Anterior cingulate cortex (tissue), 58 donors: Measurements from ENCODE around the gene YY1.
"Not testable (repeated sequence)": the region's sequence is repeated elsewhere in the genome, so short reads cannot be mapped to it uniquely, and the experiment has no call there.

ENCODE experiments used
- DNase-seq, 58 donors: peaks; one replicate each; lab custom pipeline; 2025; lab: John Stamatoyannopoulos, UW

Gene YY1

DNA sequence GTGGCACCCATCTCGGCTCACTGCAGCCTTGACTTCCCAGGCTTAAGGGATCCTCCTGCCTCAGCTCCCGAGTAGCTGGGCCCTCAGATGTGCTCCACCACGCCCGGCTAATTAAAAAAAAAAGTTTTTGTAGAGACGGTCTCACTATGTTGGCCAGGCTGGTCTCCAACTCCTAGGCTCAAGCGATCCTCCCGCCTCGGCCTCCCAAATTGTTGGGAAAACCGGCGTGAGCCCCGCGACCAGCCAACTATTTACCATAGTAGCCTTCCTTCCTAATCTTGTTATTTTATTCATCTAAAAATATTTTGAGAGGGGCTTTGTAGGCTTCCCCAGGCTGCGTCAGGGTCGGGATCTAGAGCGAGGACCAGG, 25.4 kb upstream of the YY1 start:
- no peak for DNase-seq

DNA sequence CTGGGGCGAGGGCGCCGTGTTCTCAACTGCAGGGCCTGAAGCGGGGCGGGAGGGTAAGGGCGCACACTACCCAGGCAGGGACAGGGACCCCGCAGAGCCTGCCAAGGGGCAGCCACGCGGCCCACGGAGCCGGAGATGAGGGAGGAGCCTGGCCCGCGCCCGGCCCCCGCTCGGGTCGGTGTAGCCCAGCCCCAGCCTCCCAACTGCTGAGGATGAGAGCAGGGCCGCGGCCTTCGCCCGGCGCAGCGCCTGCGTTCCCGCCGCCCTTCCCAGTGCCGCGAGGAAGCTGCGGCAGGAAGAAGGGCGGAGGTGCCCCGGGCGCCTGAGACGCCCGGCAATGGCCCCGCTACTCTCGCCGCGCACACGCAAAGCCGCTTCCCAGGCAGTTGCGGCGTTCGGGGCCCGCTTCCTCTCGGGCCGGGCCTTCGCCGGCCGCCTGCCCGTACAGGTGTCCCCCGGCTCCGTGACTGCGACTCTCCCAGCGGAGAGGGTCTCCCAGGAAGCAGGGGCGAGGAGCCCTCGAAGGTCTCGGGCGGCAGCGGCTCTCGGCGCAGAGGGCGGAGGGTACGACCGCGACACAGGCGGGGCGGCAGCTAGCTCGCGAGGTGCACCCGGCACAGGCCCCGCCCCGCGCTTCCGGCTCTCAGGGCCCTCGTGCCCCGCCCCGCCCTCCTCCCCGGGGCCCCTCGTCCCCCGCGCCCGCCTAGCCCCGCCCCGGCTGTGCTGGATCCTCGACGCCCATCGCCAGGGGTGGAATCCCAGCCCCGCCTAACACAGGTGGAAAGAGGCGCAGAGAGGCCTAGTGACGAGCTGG, 24.8 kb upstream of the YY1 start:
- DNase-seq: peak in 52 of 58 donors; percentile 7 to 84 (median 54)

DNA sequence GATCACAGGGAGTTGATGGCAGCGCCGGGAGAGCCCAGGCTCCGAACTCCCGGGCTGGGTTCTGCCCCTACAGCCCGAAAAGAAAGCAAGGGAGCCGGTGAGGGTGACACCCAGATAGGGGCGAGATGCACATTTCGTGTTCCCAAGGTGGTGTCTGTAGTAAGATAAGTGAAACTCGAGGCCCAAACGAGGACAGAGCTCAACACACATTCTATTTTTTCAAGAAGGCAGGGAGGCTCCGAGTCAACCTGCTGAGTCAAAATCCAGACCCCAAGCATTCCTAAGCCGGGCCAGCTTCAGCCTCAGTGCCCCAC, 24.2 kb upstream of the YY1 start:
- DNase-seq: no peak

DNA sequence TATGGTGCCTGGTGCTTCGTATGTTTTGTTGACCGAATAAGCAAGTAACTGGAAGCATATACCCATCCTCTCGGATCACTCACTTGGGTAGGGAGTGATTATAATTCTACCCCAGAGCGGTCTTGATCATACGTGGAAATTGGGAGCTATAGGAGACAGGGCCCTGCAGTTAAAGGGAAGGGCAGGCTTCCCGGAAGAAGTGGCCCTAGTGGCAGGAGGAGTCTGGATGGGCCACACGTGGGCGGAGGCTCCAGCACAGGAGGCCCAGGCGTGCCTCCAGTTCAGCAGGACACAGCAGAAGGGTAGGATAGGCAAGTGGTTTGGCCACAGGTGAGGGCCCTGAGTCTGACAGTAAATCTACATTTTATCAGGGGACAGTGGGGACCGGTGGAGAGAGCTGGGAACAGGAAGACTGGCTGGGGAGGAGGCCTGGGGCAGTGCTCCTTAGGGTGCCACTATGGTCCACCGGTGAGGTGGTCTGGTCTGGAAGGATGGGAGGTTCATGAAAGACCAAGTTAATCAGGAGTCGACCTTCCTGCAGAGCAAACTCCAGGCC, 23.5 kb upstream of the YY1 start:
- DNase-seq: no peak

DNA sequence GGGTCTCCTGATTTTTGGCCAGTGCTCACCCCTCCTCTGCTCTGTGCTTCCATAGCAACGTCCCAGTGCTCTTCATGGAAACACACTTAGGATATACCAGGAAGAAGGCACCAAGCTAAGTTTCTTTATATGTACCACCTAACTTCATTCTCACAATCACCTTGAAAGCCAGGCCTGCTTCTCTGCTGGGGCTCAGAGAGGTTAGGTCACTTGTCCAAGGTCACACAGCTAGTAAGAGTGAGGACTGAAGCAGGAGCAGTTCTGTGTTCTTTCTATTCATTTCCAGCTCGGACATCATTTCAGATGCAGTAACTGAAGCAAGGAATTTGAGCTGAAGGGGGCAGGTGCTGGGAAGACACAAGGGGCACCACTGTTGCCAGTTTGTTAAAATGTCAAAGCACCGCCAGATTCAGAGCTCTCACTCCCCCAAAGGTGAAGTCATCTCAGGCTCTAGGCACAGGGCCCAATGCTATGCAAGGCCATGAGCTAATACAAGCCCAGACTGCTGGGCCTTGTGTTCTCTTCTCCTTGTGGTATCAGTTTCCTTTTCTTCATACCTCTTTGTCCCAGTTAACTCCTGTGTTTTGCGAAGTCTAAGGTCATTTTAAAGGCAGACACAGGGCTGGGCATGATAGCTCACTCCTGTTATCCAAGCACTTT, 19.7 kb upstream of the YY1 start:
- DNase-seq: no peak

DNA sequence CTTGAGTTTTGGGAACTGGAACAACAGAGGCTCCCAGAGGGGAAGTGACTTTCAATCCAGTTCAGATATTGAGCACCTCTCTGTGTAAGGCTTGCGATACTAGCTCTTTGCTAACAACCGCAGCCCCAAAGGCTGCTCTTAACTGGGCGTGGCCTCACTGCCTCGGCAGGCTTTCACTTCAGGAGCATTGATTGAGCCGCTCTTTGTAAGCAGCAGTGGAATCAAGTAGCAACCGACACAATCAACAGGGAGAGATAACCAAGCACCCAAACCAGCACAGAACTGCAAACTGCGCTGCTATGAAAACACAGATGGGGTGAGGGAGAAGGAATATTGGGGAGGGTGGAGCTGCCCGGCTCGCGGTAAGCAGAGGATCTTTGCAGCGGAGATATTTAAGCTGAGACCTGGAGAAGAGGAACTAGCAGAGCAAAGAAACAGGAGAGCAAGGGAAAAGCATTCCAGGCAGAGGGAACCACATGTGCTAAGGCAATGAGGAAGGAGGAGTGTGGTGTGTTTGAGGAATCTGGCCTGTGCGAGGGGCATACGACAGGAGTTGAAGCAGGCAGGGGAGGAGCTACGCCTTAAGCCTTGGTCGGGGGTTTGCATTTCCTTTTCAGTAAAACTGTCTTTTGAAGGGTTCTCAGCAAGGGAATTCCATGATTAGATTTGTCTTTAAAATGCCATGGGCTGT, 17.3 kb upstream of the YY1 start:
- peak in 3 of 58 donors; percentile 1 to 26 (median 4) for DNase-seq

DNA sequence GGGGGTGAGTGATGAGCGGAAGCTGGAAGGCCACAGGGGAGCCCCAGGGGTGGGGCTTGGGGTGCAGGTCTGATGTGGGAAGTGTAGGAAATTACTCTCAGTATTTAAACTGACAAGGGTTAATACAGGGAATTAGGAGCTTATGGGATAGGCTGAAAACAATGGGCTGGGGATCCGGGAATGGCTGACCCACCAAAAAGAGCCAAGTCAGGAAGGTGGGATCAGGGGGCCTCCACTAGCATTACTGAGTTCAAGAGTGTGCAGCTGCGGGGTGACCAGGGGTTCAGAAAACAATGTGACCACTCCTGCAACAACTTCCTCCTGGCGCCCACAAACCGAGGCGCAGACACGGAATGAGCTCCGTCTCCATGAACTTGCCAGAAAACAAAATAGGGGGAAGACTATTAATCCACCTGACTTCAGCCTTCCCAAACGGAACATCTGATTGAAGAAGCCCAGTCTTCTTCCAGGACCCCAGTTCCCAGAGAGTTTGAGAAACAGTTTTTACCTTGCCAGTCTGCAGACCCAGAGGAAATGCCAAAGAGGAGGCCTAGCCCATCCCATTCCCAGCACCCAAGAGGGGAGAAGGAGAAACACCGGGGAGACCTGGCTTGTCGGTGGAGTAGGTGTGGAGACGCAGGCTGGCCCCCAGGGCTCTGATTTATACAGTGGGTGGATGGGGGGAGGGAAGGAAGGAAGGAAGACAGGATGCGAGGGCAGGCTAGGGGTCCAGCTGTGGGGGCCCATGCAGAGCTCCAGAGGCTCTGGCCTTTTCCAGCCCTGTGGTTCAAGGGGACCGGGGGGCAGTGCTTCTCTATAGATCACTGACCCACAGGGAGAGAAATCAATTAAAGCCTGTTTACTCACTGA, 16.5 kb upstream of the YY1 start:
- DNase-seq: no peak

DNA sequence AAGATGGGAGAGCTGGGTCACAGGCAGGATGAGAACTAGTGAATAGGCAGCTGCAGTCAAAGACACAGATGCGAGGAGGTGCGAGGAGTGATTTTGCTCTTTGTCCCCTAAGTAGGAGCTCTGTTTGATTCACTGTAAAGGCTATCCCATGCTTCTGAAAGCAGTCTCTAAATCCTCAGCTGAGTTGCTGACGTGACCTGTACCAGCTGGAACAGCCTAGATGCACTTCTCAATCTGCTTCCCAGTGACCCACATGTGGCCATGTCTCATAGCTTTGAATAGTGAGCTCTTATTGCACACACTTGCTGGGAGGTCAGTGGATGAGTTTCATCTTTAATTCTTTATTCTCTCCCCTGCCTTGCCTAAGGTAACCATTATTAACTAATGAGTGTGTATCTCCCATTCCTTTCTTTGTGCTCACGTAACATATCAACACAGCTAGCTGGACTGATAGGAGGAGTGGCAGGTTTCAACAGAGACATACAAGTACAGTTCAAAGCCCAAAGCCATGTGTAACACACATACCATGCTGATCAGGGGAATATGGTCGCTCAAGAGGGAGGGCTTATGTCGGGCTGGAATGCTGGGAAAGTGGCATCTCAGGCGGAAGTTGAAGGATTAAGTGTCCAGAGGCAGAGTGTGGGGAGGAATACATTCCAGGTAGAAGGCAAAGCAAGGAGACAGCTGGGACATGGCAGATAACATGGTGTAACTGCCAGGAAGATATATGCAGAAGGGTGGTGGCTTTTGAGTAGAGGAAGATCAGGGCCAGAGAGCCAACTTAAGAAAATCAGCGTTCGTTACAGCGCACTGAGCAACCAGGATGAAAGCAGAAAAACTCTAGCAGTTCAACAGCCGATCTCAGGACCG, 15.4 kb upstream of the YY1 start:
- no peak for DNase-seq

DNA sequence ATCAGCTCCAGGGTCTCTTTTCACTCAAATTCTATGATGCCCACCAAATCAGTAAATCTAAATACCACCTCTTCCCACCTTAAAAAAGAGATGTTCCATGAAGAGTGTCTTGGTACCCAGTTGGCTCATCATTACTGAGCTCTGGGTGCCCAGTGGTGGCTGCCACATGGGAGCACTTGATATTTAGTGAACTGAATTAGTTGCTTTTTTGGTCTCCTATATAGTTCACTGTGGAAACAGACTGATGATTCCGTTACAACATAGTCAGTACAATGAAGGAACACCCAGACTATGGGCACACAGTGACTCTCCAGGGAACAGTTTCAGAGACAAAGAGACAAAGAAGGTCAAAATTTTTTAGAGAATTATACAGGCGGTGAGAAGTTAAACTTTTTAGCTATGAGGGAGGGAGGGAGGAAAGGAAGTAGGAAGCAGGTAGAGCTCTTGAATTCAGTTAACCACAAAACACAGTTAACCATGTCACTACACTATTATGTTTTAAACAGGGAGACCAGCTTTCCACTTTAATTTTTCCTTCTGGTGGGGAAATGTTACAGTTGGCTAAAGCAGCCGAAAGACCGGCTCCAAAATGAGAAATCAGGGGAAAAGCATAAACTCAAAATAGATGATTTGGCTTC, 14.6 kb upstream of the YY1 start:
- DNase-seq: no peak

DNA sequence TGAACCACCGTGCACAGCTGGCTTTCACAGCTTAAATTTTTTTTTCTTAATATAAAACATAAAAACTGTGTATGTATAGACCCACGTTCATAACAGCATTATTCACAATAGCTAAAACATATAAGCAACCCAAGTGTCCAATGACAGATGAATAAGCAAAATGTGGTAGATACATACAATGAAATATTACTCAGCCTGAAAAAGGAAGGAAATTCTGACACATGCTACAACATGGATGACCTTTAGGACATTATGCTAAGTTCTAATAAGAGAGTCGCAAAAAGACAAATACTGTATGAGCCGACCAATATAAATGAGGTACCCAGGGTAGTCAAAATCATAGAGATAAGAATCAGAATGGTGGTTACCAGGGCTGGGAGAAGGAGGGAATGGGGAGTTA, 13.8 kb upstream of the YY1 start:
- no peak for DNase-seq

DNA sequence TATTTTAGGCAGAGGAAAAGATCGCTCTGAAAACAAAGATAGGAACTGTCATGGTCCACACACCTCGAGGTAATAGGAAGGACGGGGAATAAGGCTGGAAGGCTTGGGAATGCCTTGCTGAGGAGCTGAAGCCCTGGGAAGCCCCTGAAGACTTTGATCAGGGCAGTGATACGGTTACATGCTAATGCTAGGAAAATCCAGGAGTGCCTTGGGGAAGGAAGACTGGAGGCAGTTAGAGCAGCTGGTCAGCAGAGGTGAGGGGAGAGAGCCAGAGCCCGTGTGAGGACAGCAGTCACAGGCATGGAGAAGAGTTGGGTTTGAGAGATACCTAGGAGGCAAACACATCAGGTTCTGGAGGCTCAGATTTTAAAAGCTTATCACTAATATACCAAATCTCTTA, 8.6 kb upstream of the YY1 start:
- DNase-seq: no peak

DNA sequence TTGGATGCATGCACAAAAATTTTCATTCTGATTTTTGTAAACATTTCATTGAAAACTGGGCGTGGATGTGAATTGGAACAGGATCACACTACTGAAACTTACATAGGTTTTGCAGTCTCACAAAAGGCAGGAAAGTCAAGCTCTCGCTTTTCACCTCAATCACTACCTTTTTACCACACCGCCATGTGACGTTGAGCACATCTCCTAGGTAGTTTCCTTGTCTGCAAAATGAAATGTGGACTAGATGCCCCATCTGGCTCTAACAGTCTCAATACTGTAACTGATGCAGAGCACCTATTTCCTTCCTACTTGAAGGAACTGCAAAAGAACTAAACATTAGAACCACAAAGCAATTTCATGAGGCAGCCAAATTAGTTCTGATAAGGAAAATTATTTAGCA, 4.4 kb upstream of the YY1 start:
- DNase-seq: no peak

DNA sequence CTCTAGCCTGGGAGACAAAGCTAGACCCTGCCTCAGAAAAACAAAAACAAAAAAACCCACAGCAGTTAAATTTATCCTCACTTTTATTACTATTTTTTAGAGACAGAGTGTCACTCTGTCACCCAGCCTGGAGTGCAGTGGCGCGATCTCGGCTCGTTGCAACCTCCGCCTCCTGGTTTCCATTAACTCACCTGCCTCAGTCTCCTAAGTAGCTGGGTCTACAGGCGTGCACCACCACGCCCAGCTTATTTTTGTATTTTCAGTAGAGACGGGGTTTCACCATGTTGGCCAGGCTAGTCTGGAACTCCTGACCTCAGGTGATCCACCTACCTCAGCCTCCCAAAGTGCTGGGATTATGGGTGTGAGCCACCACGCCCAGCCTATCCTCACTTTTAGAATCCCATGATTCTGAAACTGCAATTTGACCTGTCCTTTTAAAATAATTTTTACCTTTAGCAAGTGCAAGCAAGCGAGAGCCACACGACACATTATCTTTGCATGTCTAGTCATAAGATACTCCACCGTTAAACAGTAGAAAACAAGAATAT, 2.6 kb upstream of the YY1 start:
- not testable (repeated sequence) for DNase-seq

DNA sequence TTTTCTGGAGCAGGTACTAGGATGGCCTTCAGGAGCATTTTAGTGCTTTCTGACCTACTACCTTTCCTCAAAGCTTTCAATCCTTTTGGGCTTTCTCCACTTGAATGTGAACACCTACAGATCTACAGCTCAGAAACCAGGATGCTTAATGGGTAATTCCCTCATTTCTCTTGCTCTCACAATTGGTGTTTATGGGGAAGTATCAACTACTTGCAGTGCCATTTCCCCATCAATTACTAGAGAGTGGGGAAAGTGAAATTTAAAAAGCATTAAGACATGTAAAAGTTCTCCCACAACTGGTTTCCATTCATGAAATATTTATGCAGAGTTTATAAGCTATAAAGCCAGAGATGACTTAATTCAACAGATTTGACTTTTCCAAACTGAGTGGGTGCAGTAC, 2.1 kb upstream of the YY1 start:
- DNase-seq: no peak

DNA sequence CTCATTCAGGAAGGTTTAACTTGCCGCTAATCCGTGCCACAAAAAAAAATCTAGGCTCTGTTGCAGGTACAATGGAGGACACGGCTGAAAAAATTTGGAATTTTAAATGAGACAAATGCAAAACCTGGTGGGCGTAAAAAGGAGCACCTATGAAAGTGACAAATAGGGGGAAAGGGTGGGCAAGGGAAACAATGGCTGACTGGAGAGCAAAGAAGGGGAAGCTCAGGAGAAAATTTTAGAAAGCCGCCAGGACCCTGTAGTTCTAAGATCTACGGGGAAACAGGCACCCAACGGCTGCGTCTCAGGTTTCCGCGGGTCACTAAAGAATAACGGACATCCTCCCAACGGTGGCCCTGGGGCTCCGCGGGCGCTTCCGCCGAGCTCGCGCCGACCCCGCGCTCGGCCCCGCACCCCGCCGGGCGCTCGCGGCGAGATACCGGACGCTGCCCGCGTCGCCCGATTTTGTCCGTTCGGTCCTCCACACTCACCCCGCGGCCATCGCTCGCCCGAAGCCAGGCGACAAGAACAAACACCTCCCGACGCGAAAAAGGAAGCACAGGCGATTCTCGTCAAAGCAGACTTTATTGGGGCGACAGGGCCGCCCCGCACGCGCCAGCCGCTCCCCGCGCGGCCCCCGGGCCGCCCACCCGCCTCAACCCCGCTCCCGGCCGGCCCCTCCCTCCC, 1.1 kb upstream of the YY1 start:
- DNase-seq: peak in 31 of 58 donors; percentile 9 to 69 (median 43)

DNA sequence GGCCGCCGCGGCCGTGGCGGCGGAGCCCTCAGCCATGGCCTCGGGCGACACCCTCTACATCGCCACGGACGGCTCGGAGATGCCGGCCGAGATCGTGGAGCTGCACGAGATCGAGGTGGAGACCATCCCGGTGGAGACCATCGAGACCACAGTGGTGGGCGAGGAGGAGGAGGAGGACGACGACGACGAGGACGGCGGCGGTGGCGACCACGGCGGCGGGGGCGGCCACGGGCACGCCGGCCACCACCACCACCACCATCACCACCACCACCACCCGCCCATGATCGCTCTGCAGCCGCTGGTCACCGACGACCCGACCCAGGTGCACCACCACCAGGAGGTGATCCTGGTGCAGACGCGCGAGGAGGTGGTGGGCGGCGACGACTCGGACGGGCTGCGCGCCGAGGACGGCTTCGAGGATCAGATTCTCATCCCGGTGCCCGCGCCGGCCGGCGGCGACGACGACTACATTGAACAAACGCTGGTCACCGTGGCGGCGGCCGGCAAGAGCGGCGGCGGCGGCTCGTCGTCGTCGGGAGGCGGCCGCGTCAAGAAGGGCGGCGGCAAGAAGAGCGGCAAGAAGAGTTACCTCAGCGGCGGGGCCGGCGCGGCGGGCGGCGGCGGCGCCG, 381 bp downstream of the YY1 start:
- DNase-seq: peak in 5 of 58 donors; percentile 28 to 43 (median 39)

DNA sequence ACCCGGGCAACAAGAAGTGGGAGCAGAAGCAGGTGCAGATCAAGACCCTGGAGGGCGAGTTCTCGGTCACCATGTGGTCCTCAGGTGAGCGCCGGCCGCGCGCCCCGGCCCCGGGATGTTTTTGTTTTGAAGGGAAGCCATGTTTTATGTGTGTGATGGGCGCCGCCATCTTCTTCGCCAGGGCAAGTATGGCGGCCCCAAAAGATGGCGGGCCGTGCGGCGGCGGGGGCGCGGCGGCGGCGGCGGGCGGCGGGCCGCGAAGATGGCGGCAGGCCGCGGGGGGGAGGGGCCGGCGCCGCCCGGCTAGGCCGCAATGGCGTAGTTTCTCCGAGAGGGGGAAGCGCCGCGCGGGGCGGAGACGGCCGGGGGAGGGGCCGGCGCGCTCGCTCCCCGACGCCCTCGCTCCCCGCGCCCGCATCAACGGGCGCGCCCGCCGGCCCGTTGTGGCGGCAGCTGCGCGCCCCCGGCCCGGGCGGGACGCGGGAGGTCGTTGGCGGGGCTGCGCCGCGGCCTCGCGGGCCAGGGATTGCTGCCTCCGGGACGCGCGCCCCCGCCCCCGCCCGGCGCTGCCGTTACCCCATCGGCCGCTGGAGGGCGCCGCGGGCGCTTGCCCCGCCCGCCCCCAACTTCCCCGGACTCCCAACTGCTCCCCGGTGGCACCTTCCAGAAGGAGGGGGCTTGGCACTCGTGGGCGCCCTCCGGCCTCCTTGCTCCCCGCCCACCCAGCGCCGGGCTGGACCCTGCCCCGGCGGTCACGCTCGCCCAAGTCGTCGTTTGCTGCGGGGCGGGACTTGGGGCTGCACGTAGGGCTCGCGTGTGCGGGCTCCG, 1.1 kb downstream of the YY1 start:
- peak in 57 of 58 donors; percentile 14 to 89 (median 78) for DNase-seq
